CD4-positive, alpha-beta T cell treated with Interleukin-17A for 1 hour (primary cell): ENCODE results near the gene MARK4.
A peak's percentile ranks its signal among the peaks of the same experiment; 100 is the strongest.
"Not testable (repeated sequence)": the region's sequence is repeated elsewhere in the genome, so short reads cannot be mapped to it uniquely, and the experiment has no call there.

Experiments
- DNase-seq: peaks from one replicate; pipeline ENCODE4 v3.0.0-alpha.2; 2020

Gene MARK4

DNA sequence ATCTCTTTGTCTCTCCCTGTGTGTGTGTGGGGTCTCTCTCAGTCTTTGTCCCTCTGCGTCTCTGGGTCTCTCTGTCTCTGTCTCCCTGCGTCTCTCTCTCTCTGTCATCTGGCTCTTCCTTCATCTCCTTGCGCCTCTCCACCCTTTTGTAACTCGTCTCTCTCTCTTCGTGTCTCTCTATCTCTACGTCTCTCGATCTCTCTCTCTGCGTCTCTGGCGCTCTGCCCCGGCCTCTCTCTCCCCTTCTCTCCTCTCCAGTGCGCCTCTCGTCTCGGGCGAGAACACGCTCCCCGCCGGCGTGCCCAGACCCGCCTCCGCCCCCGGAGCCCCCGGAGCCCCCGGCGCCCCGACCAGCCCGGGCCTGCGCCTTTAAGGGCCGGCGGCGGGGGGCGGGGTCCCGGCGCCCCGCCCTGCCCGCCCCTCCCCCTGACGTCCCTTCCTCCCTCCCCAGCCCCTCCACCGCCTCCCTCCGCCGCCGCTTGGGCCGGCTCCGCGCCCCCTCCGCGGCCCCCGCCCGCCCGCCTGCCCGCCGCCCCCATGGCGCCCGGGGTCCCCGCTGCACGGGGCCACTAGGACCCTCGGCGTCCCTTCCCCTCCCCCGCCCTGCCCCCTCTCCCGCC lies at the start of gene MARK4:
Gene MARK4, plus strand, starts transcription at position 440 of the 620 bp plus-strand sequence. CDS start 318 bp downstream, outside the sequence.
- peak; percentile 65 for DNase-seq

DNA sequence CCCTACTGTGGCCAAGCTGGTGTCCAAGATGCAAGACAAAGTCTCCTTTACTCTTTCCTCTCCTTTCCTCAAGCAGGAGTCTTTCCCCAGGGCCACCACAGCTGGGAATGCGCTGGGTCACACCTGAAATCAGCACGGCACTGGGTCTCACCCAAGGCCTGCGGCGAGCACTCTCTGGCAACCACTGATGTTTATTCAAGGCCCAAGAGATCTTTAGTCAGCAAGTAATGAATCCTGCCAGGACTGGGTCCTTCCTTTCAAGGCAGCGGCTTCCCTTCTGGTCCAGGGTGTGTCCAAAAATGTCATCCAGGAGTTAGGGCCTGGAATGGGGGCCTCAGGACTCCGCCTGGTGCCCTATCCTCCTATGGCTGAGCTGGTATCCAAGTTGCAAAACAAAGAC lies 48.4 kb upstream of the MARK4 start:
- DNase-seq: no peak

DNA sequence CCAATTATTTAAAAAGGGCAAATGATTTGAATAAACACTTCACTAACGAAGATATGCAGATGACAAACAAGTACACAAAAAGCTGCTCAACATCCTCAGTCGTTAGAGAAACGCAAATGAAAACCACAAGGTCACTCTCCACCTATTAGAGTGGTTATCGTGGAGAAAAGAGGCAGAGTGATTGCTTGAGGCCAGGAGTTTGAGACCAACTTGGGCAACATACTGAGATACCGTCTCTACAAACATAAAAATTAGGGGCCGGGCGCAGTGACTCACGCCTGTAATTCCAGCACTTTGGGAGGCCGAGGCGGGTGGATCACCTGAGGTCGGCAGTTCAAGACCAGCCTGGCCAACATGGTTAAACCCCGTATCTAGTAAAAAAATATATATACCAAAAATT lies 45.3 kb upstream of the MARK4 start:
- DNase-seq: no peak

DNA sequence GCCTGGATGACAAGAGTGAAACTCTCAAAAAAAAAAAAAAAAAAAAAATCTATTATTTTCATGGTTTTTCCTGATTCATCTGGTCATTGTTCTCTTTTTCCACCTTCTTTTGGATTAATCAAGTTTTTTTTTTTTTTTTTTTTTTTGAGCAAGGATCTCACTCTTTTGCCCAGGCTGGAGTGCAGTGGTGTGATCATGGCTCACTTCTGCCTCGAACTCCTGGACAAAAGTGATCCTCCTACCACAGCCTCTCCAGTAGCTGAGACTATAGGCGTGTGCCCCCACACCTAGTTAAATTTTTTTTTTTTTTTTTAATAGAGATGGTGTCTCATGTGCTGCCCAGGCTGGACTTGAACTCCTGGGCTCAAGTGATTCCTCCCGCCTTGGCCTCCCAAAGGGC lies 44.7 kb upstream of the MARK4 start:
- DNase-seq: no peak

DNA sequence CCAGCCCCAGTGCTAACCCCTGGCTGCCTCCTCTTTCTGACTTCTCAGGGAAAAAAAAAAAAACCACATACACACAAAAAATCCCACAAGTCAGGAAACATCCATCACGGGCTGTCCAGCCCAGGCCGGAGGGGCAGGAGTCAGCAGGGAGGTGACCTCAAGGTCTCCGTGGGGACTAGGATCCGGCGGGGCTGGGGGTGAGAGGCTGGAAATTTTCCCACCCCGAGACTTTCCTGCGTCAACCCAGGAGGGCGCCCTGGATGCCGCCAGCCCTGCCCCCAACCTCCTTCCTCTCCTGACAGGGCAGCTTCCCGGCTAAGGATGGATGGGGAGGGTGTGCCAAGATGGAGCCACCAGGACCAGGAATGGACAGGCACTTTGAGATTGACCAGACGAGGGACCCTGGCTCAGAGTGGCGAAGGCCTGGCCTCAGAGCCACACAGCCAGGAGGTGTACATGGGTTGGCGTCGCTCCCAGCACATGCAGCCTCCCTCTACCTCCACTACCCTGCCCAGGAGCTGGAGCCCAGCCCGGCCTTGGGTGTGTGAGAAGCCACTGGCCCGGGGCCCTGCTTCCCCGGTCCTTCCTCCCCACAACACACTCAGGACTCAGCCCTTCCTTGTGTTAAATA lies 39.2 kb upstream of the MARK4 start:
- DNase-seq: no peak

DNA sequence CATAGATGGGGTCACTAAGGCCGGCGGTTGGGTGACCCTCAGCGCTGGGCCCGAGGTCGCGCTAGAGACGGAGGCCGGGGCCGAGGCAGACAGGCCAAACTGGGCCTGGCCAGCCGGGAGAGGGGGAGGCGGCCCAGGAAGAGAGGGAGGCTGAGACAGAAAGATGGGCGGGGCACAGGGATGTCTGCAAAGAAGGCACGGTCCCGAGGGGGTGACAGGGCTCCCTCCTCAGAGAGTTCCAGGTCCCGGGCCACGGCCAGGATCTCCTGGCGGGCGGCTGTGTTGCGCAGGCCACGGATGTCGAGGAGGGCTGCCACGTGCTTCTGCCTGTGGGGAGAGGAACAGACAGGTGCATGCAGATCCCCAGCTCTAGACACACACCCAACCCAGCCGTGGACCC lies 38.0 kb upstream of the MARK4 start:
- DNase-seq: no peak

DNA sequence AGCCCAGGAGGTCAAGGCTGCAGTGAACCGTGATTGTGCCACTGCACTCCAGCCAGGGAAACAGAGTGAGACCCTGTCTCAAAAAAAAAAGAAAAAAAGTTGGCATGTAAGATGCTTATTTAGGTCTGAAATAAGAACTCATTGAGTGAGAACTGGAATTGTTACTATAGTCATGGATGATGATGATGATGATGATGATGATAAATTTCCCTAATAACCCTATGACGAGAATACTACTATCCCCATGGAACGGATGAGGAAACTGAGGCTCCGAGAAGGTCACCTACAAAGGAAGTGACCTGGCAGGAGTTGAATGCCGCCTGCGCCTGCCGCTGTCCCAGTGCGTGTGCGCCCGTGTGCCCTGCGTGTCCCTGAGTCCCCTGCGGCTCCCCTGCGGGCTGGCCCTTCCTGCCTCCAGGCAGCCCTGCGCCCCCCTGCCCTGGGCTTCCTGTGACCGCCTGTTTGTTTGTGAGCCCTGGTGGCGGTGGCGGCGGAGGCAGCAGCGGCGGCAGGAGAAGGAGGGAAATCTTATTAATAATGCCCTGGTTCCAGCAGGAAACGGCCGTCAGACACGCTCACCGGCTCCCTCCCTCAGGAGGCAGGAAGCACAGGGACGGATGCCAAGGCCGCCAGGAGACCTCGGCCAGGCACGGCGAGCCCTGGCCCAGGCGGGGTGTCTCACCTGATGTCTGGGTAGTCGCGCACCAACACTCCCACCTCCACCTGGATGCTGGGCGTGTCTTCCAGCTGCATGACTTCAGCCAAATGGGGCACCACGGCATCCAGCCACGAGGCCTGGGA lies 35.5 kb upstream of the MARK4 start:
- DNase-seq: no peak

DNA sequence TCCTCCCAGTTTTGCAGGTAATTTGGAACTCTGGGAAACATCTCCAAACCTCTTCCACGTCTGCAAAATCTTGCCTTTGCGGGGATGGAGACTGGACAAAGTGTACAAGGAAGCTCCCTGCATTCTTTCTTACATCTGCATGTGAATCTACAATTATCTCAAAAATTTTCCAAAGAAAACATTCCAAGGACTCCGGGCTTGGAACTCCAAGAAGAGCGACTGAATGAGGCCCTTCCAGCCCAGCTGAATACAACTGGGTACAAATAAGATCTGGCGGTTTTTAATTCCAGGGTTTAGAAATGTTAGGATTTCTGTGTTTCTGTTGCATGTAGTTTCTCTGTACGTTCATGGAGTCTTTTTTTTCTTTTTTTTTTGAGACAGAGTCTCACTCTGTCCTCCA lies 34.4 kb upstream of the MARK4 start:
- DNase-seq: no peak

DNA sequence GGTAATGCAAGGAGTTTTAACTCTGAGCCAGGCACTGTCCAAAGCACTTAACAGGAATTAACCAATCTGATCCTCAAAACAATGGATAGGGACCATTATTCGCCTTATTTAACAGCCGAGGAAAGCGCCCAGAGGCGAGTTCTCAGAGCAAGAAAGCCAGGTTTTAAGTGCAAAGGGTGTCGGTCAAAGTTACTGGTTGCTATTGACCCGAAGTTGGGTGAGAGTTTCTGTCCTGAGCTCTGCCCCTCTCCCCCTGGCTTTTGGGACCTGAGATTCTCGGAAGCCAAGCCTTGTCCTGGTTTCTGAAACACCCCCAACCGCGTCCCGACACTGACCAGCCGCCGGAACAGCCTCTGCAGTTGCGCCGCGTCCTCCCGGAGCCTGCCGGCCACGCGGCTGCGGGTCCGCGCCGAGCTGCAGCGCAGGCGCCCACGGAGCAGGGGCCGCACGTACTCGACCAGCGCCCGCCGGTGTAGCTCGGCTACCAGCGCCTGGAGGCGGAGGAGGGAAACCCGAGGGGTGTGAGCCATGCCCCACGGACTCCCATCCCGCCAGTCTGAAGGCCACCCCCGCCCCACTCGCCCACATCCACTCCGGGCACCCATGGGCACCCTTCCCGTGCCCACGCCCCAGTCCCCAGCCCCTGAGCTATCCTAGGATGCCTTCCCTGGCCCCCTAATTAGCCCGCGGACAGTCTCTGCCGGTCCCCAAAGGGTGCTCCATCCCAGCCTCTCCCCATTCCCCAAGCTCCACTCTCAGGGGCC lies 33.7 kb upstream of the MARK4 start:
- no peak for DNase-seq

DNA sequence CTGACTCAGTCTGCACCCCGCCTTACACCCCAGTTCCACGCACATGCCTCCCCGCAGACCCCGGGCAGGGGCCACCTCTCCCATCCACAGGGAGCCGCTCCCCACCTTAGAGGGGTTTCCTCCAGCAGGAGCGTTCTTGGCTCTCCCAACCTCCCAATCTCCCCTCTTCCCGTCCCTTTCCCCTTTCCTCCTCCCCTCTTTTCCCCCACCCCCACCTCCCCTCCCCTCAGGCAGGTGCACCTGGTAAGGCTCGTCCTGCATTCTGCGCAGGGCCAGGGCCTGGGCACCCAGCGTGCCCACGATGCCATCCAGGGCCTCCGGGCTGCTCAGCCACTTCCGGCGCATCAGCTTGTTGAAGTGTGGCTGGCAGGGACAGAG lies 33.1 kb upstream of the MARK4 start:
- no peak for DNase-seq

DNA sequence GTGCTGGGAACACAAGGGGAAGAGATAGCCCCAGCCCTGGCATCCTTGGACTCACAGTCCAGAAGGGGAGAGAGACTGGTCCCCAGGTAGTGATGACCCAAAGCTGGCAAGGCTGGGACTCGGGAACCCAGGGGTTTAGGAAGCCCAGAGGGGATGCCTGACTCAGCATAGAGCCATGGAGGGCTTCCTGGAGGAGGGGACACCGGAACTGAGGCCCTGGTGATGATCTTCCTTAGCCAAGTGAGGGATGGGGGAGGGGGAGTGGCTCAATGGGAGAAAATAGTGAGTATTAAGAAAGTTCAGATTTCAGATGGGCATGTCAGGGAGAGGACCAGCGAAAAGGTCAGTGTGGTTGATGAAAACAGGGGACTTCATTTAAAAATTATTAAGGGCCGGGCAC lies 32.6 kb upstream of the MARK4 start:
- no peak for DNase-seq

DNA sequence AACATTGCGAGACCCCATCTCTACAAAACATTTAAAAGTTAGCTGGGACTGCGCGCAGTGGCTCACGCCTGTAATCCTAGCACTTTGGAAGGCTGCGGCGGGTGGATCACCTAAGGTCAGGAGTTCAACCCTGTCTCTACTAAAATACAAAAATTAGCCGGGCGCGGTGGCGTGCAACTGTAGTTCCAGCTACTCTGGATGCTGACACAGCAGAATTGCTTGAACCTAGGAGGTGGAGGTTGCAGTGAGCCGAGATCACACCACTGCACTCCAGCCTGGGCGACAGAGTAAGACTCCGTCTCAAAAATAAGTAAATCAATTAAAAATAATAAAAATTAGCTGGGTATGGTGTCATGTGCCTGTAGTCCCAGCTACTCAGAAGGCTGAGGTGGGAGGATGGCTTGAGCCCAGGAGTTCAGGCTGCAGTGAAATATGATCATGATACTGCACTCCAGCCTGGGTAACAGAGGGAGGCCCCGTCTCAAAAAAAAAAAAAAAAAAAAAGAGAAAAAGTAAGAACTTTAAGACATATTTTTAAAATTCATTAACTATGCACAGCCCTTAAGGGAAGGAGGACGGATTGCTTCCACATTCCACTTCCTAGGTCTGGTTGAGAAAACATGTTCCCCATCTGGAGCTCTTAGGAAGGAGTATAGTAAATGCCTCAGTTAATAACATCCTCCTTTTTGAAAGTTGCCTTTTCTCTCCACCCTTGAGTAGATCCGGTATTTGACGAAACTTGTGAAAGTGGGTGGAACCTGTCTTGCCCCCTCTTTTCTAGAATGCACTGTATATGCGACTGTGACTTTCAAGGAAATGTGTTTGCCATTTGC lies 31.9 kb upstream of the MARK4 start:
- DNase-seq: no peak

DNA sequence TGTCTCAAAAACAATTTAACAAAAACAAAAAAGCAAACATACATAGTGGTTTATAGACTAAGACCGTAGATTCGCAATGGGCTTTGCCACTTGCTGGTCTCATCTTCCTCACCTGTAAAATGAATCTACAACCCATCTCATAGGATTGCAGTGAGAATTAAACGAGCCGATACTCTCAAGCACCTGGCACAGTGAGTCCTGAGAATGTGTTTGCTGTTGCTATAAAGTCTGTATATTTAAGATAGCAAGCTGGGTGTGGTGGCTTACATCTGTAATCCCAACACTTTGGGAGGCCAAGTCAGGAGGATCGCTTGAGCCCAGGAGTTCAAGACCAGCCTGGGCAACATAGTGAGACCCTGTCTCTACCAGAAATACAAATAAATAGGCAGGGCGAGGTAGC lies 28.3 kb upstream of the MARK4 start:
- DNase-seq: no peak

DNA sequence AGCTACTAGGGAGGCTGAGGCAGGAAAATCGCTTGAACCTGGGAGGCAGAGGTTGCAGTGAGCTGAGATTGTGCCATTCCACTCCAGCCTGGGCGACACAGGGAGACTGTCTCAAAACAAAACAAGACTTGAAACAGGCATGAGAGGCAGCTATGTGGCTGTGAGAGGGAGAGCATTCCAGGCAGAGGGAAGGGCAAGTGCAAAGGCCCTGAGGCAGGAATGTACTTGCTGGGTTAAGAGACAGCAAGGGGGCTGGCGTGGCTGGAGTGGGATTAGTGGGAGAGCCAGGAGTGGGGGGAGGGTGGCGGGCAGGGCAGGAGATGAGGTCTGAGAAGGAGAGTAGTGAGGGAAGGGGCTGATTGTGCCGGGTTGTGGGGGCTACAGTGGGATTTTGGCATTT lies 27.2 kb upstream of the MARK4 start:
- no peak for DNase-seq

DNA sequence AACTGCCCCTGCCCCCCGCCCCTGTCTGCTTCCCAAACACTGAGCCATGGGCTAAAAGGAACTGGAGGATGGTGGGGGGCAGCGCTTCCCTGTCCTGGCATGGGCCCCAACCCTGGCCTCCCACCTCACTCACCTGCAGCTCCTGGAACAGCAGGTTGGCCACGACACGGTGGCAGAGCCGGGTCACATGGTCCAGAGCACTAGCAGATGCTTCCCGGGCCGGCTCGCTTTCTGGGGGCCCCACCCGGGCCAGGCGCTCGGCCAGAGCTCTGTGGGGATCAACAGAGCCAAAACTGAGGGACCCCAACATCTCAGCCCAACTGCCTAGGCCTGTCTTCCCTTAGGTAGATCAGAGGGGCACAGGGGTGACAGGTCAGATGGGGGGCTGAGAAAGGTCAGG lies 26.4 kb upstream of the MARK4 start:
- DNase-seq: no peak

DNA sequence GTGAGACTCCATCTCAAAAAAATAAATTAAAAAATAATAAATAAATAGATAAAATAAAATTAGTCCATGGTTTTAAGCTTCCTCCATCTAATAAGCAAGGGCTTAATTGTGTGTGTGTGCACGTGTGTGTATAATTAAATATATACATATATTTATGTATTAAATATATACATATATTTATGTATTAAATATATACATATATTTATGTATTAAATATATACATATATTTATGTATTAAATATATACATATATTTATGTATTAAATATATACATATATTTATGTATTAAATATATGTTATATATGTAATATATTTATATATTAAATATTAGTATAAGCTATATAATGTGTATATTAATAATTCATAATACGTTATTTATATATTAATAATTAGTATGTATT lies 22.0 kb upstream of the MARK4 start:
- not testable (repeated sequence) for DNase-seq

DNA sequence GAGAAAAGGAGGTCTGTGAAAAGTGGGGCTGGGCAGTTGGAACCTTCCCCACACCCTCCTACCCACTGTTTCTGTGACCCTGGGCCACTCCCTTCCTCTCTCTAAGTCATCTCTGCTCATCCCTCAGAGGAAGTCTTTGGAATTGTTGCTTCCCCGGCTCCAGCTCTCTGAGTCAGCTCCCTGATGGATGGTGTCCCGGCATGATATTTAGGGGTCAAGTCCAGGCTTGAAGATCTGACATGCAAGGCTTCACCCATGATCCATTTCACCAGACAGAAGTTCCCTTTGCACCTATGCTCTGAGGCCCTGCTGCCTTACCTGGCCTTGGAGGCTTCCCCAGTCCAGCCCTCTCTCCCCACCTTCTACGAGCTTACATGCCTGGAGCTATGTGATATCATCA lies 19.2 kb upstream of the MARK4 start:
- DNase-seq: no peak

DNA sequence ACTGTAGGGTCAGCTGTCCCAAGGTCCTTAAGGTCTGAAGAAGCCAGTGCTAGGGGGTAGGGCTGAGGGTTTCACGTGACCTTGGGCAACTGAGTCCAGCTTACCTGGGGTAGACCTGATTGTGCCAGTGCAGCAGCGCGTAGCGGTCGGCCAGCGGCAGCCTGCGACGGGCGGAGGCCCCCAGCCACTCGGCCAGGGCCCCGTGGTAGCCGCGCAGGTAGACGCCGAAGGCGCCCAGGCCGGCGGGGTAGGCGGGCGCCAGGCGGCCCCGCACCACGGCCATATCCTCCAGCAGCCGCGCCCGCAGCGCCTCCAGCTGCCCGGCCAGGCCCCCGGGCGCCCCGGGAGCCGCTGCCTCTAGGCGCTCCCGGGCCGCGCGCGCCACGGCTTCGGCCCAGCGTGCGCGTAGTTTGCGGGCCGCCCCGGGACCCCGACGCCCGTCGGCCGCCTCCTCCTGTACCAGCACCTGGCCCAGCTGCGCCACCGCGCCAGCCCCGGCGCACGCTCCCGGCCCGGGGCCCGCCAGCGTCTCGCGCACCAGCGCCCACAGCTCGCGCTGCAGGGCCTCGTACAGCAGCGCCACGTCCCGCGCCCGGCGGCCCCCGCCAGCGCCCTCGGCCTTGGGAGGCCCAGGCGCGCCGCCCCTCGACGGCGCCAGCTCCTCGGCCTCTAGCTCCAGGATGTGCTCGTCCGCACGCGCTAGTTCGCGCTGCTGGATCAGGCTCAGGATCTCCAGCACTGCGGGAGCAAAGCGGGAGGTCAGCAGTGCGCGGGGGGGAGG lies 16.8 kb upstream of the MARK4 start:
- DNase-seq: no peak

DNA sequence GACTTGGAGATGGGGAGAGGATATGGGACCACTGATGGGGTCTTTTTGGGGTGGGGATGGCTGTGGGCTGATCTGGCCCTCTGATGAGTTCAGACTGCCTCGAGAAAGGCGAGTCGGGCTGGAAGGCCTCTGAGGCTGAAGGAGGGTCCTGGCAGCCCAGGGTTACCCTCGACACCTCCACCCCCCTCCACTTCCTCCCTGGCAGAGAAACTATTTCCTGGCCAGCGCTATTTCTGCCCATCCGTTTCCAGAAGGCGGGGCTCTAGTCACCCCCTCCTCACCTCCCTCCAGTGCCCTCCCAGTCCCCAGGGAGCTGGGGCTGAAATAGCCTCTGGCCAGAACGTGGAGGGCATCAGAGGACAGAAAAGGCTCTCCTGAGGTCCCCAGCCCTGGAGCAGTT lies 15.6 kb upstream of the MARK4 start:
- DNase-seq: no peak

DNA sequence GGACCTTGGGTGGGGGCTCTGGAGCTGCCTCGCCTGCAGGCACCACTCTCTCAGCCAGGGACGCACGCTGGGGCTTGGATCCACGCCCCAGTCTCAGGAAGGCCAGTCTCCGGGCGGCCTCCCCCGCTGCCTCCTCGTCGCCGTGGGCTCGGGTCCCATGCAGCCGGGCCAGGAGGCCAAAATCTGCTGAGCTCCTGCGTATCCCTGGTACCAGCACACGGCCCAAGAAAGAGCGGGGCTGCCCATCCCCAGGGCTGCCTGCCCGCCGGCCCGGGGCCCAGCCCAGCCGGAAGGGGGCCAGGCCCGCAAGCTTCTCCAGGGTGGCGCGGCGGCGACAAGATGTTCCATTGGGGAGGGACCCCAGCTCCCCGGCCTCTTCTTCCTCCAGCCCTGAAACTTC lies 12.5 kb upstream of the MARK4 start:
- DNase-seq: no peak

DNA sequence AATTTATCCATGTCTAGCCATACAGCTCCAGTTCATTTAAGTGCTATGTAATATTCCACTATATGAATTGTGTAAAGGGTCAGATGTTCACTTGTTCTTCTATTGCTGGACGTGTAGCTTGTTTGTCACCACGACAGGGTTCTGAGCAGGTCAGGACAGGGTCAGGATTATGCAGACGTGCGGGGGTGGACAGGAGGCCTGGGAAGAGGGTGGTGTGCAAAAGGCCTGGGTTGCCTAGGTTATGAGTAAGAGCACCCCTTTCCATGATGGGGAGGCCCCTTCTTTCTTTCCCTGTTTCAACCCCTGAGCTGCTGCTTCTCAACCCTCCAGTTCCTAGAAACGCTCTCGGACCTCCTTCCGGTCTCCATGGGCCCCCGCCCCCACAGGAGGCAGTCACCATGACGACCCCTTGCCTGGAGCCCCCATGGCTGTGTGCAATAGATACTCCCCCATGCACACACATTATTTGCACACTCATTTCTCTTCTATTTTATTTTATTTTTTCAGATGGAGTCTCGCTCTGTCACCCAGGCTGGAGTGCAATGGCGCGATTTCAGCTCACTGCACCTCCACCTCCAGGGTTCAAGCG lies 7.8 kb upstream of the MARK4 start:
- no peak for DNase-seq
